ENCODE results near the gene LRIG2. TPM values are rescaled to one million over a fixed set of nuclear protein-coding genes. Genes with fewer than 3 reads are reported as not detected.

Gene LRIG2
- total RNA-seq, 3 donors from 2014 or later (not counting 1 experiment from before 2014, with no cell fraction given) = 20.2 to 28.5 (median 23.7) TPM

- Mint-ChIP-seq H3K27me3 (ENCODE audit: low read depth in 2 of 2) (no peaks in the 10 kb centered on the region), H3K9me3 (no peaks in the 10 kb centered on the region), H3K36me3 (no peaks in the 10 kb centered on the region), H3K27ac (no peak overlapping the region), H3K4me3 (no peak overlapping the region), H3K4me1 (peaks cover 3 to 9% of the 10 kb centered on the region in 2 donors)
- 89% methylated on average over 1 of the region's 1 CpG for WGBS (ENCODE audit: insufficient coverage)
- Histone ChIP-seq H3K4me3 (ENCODE audit: low read length) (no peak overlapping the region), H3K36me3 (ENCODE audit: control insufficient read depth, insufficient read depth, low read length) (no peaks in the 10 kb centered on the region), H3K27me3 (ENCODE audit: control insufficient read depth, insufficient read depth, low read length) (no peaks in the 10 kb centered on the region), H3K4me1 (ENCODE audit: control insufficient read depth, insufficient read depth, low read length) (no peaks in the 10 kb centered on the region), H3K27ac (ENCODE audit: low read length) (no peak overlapping the region), H3K9me3 (ENCODE audit: control insufficient read depth, insufficient read depth, low read length) (no peaks in the 10 kb centered on the region)
- intact Hi-C loops (cut with micrococcal nuclease) = loop anchor here (2.0 kb wide), 1 partner anchor 539 kb away; no protein-coding TSS in a partner anchor
- no peak for TF ChIP-seq CTCF (IDR thresholded peaks at IDR 0.05)
- ATAC-seq = no peak
- no peak for DNase-seq
Observed at GRCh38 chr1:113140176-113140575, 67.2 kb downstream of the LRIG2 start.

GRCh38 chr1:113140588-113141446 lies 67.8 kb downstream of the LRIG2 start:
- H3K27me3 ChIP-seq (ENCODE audit: control insufficient read depth, insufficient read depth, low read length) = no peaks in the 10 kb centered on the region
- H3K9me3 ChIP-seq (ENCODE audit: control insufficient read depth, insufficient read depth, low read length) = no peaks in the 10 kb centered on the region
- no peak overlapping the region for H3K27ac ChIP-seq (ENCODE audit: low read length)
- Mint-ChIP-seq H3K4me1 (peaks cover 0 to 9% of the 10 kb centered on the region in 2 donors), H3K27me3 (ENCODE audit: low read depth in 2 of 2) (no peaks in the 10 kb centered on the region), H3K36me3 (no peaks in the 10 kb centered on the region), H3K27ac (no peak overlapping the region), H3K4me3 (no peak overlapping the region), H3K9me3 (no peaks in the 10 kb centered on the region)
- TF ChIP-seq CTCF (IDR thresholded peaks at IDR 0.05) = peak; percentile 66
- H3K36me3 ChIP-seq (ENCODE audit: control insufficient read depth, insufficient read depth, low read length) = no peaks in the 10 kb centered on the region
- no peak overlapping the region for H3K4me3 ChIP-seq (ENCODE audit: low read length)
- WGBS (ENCODE audit: insufficient coverage) = 35% methylated on average over 12 of the region's 13 CpGs
- no peaks in the 10 kb centered on the region for H3K4me1 ChIP-seq (ENCODE audit: control insufficient read depth, insufficient read depth, low read length)
- DNase-seq (peak in 1 of 2 donors; percentile 76), ATAC-seq (peak; percentile 70 to 85 (median 75))
- intact Hi-C loops (cut with micrococcal nuclease) = loop anchor here (2.0 kb wide), 1 partner anchor 538 kb away; no protein-coding TSS in a partner anchor

GRCh38 chr1:113141650-113142473 lies 68.9 kb downstream of the LRIG2 start:
- H3K9me3 ChIP-seq (ENCODE audit: control insufficient read depth, insufficient read depth, low read length) = no peaks in the 10 kb centered on the region
- ATAC-seq (no peak), DNase-seq (no peak)
- H3K27me3 ChIP-seq (ENCODE audit: control insufficient read depth, insufficient read depth, low read length) = no peaks in the 10 kb centered on the region
- no peaks in the 10 kb centered on the region for H3K9me3 Mint-ChIP-seq
- H3K4me3 ChIP-seq (ENCODE audit: low read length) = no peak overlapping the region
- H3K36me3 ChIP-seq (ENCODE audit: control insufficient read depth, insufficient read depth, low read length) = no peaks in the 10 kb centered on the region
- peaks cover 3% of the 10 kb centered on the region for H3K4me1 ChIP-seq (ENCODE audit: control insufficient read depth, insufficient read depth, low read length)
- no peaks in the 10 kb centered on the region for H3K36me3 Mint-ChIP-seq
- H3K27ac Mint-ChIP-seq = no peak overlapping the region
- no peak overlapping the region for H3K4me3 Mint-ChIP-seq
- no peak for TF ChIP-seq CTCF (IDR thresholded peaks at IDR 0.05)
- WGBS (ENCODE audit: insufficient coverage) = 100% methylated on average over 2 of the region's 4 CpGs
- H3K27ac ChIP-seq (ENCODE audit: low read length) = no peak overlapping the region
- intact Hi-C loops (cut with micrococcal nuclease) = loop anchor here (2.0 kb wide), 1 partner anchor 537 kb away; no protein-coding TSS in a partner anchor
- peaks cover 1 to 15% of the 10 kb centered on the region in 2 donors for H3K4me1 Mint-ChIP-seq
- H3K27me3 Mint-ChIP-seq (ENCODE audit: low read depth in 2 of 2) = no peaks in the 10 kb centered on the region
